Esophagus squamous epithelium (tissue), 5 donors: Measurements from ENCODE around the gene RNF168. TPM values are rescaled to one million over a fixed set of nuclear protein-coding genes. Genes with fewer than 3 reads are reported as not detected.
A peak's percentile ranks its signal among the peaks of the same experiment; 100 is the strongest.
"Not testable (repeated sequence)": the region's sequence is repeated elsewhere in the genome, so short reads cannot be mapped to it uniquely, and the experiment has no call there.

Source experiments
- DNase-seq: peaks from one replicate; lab custom pipeline; 2025; lab: John Stamatoyannopoulos, UW
- H3K27ac ChIP-seq, 4 donors: fragments of 200-600 bp; sonication (generic); one replicate each; pipeline ENCODE4 v1.5.1; 2016 to 2019; ENCODE audit warnings: mild to moderate bottlenecking in 1 of 4
- H3K27me3 ChIP-seq, 4 donors: fragments of 200-600 bp; sonication (generic); 1 replicate in 3 of 4; 2 replicates in 1 of 4; pipeline versions ENCODE4 v1.5.1 to v1.6.0; 2017 to 2021; ENCODE audit warnings: antibody characterized with exemption in 1 of 4
- H3K36me3 ChIP-seq, 3 donors: fragments of 200-600 bp; sonication (generic); one replicate each; pipeline ENCODE4 v1.5.1; 2016 to 2019
- H3K4me1 ChIP-seq, 3 donors: fragments of 200-600 bp; sonication (generic); one replicate each; pipeline ENCODE4 v1.5.1; 2017 to 2019
- H3K4me3 ChIP-seq, 4 donors: fragments of 200-600 bp; sonication (generic); 1 replicate in 3 of 4; 2 replicates in 1 of 4; pipeline ENCODE4 v1.5.1; 2016 to 2019; ENCODE audit warnings: mild to moderate bottlenecking in 2 of 4, moderate library complexity in 1 of 4
- H3K9me3 ChIP-seq, 3 donors: fragments of 200-600 bp; sonication (generic); one replicate each; pipeline ENCODE4 v1.5.1; 2016 to 2019
- CTCF ChIP-seq, 6 experiments: fragments of 450-650 bp in 4 of 6; fragments of 200-600 bp in 2 of 6; sonication (generic) in 2 of 6; IDR thresholded peaks; one replicate each; pipeline ENCODE4 v1.5.1; 2016 to 2019; ENCODE audit warnings: antibody characterized with exemption in 6 of 6, mild to moderate bottlenecking in 4 of 6, moderate library complexity in 4 of 6
- POLR2A ChIP-seq, 4 donors: fragments of 450-650 bp; IDR thresholded peaks; one replicate each; pipeline ENCODE4 v1.6.1; 2017; ENCODE audit warnings: antibody characterized with exemption in 4 of 4, mild to moderate bottlenecking in 4 of 4, moderate library complexity in 3 of 4
- WGBS, 2 donors: methylation state at CpG; one replicate each; pipeline ENCODE4 v1.1.5; 2018; 5-methylcytosine and 5-hydroxymethylcytosine counted together
- intact Hi-C: fragments of 100-400 bp; cut with DNase I; formaldehyde crosslinking; loops from one replicate; pipeline ENCODE4 v1.15.0; 2022
- total RNA-seq, 4 donors: library from RNA; depleted of rRNA; stranded (reverse); fragments of >200 nt; gene quantifications; one replicate each; pipeline ENCODE4 v1.1.0, GENCODE V29; 2016
- donor health status: DM: yes; HTN: yes; CAD: no.

The RNF168 gene
- total RNA-seq, 4 donors from 2014 or later: 13.0 to 23.8 (median 19.6) TPM

- H3K4me3 ChIP-seq: peak overlapping the region; percentile 12 to 64 (median 46)
- peak overlapping the region; percentile 24 to 81 (median 67) for H3K27ac ChIP-seq
- H3K4me1 ChIP-seq: peaks cover 5 to 21% (median 12%) of the 10 kb centered on the region in 3 donors
- 25% methylated on average over 13 of the region's 52 CpGs; no CpG with 5 or more reads in 1 of the 2 donors for WGBS, 2 donors
- TF ChIP-seq CTCF (IDR thresholded peaks at IDR 0.05): peak; percentile 78 to 94 (median 87)
- TF ChIP-seq POLR2A (IDR thresholded peaks at IDR 0.05): no peak
- no peaks in the 10 kb centered on the region for H3K36me3 ChIP-seq
- no peaks in the 10 kb centered on the region for H3K9me3 ChIP-seq
- no peak for DNase-seq
- no peaks in the 10 kb centered on the region for H3K27me3 ChIP-seq
- intact Hi-C loops: no loop called here
Measured at GRCh38 chr3:196528639-196529233, 25.2 kb upstream of the RNF168 start.

GRCh38 chr3:196525141-196525540 is 21.6 kb upstream of the RNF168 start:
- WGBS, 2 donors: 88 to 92% methylated on average over 4 of the region's 4 CpGs
- no peaks in the 10 kb centered on the region for H3K36me3 ChIP-seq
- H3K4me1 ChIP-seq: peaks cover 5 to 21% (median 12%) of the 10 kb centered on the region in 3 donors
- no peak overlapping the region for H3K27ac ChIP-seq
- H3K9me3 ChIP-seq: peaks cover 0 to 11% (median 8%) of the 10 kb centered on the region in 3 donors
- no peak for DNase-seq
- TF ChIP-seq POLR2A (IDR thresholded peaks at IDR 0.05) (no peak), CTCF (IDR thresholded peaks at IDR 0.05) (no peak)
- H3K4me3 ChIP-seq: no peak overlapping the region
- intact Hi-C loops: no loop called here
- H3K27me3 ChIP-seq: no peaks in the 10 kb centered on the region

DNA sequence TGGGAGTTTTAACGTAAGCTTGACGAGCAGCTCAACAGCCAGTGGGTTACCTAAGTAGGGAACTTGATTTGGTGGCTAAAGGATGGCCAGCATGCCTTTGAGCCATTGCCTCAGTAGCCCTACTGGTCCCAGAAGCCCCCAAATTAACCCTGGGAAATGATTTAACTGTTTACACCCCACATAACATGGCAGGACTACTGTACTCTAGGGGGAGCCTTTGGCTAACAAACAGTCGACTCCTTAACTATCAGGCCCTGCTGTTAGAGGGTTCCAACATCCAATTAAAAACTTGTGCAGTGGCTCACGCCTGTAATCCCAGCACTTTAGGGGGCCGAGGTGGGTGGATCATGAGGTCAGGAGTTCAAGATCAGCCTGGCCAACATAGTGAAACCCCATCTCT is 21.0 kb upstream of the RNF168 start:
- no peak overlapping the region for H3K27ac ChIP-seq
- intact Hi-C loops: no loop called here
- WGBS, 2 donors: 59 to 61% methylated on average over 4 to 5 of the region's 5 CpGs
- no peak for DNase-seq
- H3K27me3 ChIP-seq: no peaks in the 10 kb centered on the region
- no peak overlapping the region for H3K4me3 ChIP-seq
- H3K36me3 ChIP-seq: no peaks in the 10 kb centered on the region
- no peak for TF ChIP-seq POLR2A (IDR thresholded peaks at IDR 0.05)
- peak in 1 of 6 experiments; percentile 45 for TF ChIP-seq CTCF (IDR thresholded peaks at IDR 0.05)
- peaks cover 5 to 21% (median 12%) of the 10 kb centered on the region in 3 donors for H3K4me1 ChIP-seq
- H3K9me3 ChIP-seq: peaks cover 0 to 17% (median 14%) of the 10 kb centered on the region in 3 donors

DNA sequence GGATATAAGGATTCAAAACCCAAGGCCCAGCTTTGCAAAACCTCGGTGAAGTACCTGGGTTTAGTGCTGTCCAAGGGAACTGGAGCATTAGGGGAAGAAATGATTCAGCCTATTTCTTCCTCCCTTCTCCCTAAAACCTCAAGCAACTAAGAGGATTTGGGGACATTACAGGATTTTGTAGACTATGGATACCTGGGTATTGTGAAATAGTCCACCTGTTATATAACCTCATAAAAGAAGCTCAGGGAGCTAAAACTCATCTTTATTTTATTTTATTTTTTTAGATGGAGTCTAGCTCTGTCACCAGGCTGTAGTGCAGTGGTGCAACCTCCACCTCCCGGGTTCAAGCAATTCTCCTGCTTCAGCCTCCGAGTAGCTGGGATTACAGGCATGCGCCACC is 20.3 kb upstream of the RNF168 start:
- H3K36me3 ChIP-seq: no peaks in the 10 kb centered on the region
- H3K4me1 ChIP-seq: peaks cover under 1 to 16% (median 9%) of the 10 kb centered on the region in 3 donors
- 94 to 100% methylated on average over 3 to 4 of the region's 4 CpGs for WGBS, 2 donors
- intact Hi-C loops: no loop called here
- no peaks in the 10 kb centered on the region for H3K27me3 ChIP-seq
- TF ChIP-seq POLR2A (IDR thresholded peaks at IDR 0.05): no peak
- no peak overlapping the region for H3K27ac ChIP-seq
- H3K4me3 ChIP-seq: no peak overlapping the region
- peaks cover 0 to 24% (median 21%) of the 10 kb centered on the region in 3 donors for H3K9me3 ChIP-seq
- no peak for DNase-seq

DNA sequence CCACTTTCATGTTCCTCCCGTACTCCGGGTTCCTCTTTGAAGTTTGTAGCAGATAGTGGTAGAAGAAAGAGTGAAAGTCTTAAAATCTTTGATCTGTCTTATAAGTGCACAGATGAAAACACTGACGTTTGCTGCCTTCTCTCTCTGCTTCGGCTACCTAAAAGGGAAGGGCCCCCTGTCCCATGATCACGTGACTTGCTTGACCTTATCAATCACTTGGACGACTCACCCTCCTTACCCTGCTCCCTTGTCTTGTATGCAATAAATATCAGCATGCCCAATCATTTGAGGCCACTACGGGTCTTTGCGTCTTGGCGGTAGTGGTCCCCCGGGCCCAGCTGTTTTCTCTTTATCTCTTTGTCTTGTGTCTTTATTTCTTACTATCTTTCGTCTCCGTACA is 17.7 kb upstream of the RNF168 start:
- H3K27ac ChIP-seq, H3K36me3 ChIP-seq, DNase-seq, H3K27me3 ChIP-seq, H3K4me3 ChIP-seq, intact Hi-C loops: not testable (repeated sequence)
- peaks cover 0 to 36% (median 23%) of the 10 kb centered on the region in 3 donors for H3K9me3 ChIP-seq
- peaks cover 0 to 13% (median 0%) of the 10 kb centered on the region in 3 donors for H3K4me1 ChIP-seq
- 81 to 82% methylated on average over 12 of the region's 12 CpGs for WGBS, 2 donors

DNA sequence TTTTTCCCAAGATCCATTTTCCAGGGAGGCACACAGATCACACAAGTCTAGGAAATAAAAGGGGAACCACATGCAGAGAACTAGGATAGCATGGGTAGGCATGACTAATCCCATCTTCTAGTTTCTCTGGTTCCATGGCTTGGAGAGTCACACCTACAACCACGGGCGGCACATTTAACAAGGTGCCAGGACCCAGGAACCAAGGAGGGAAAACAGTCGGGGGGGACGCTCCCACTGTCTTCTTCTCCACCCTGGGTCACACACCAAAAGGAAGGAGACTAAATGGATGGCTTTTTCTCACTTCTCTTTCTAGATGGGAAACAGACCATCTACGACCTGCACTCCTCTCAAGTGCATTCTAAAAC is 16.1 kb upstream of the RNF168 start:
- TF ChIP-seq CTCF (IDR thresholded peaks at IDR 0.05) (no peak), POLR2A (IDR thresholded peaks at IDR 0.05) (no peak)
- Histone ChIP-seq H3K27ac (no peak overlapping the region), H3K27me3 (no peaks in the 10 kb centered on the region), H3K4me3 (no peak overlapping the region), H3K4me1 (peaks cover 0 to 13% (median 0%) of the 10 kb centered on the region in 3 donors), H3K36me3 (no peaks in the 10 kb centered on the region), H3K9me3 (peaks cover 0 to 36% (median 23%) of the 10 kb centered on the region in 3 donors)
- intact Hi-C loops: loop anchor here (5.0 kb wide), 1 partner anchor 267 kb away; no protein-coding TSS in a partner anchor
- WGBS, 2 donors: 85 to 88% methylated on average over 5 of the region's 5 CpGs
- DNase-seq: no peak
